ENCODE results near the gene DDI2.

DNA sequence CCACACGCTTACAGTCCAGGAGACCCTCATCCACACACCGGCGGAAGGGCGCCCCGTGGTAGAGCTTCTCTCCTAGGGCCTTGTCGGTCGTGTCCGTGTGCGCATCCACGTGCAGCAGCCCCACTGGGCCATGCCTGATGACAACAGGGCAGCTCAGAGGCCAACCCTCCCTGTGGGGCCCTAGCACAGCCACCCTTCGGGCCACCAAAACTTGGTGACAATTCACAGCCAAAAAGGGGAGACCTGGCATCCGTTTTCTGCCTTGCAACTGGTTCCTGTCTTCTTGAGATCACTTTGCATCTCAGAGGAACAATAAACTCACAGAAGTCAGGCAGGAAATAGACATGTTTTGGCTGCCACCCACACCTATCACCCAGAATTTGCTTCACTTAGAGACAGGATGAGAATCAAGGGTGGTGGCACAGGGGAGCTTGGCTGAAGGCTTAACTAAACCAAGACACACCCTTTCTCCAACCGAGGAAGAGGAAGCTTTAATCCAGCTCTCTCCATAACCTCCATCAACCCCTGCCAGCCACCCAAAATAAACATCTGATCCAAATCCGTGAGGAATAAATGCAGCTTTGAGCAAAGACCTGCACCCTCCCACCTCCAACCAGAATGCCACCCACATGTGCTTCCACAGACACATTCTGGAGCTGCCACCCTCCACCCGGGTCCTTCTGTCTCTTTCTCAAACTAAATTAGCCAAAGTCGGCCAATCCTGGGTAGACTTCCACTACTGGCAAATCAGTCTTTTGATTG lies 38.2 kb upstream of the DDI2 start:
- TF ChIP-seq, protein P1, sequence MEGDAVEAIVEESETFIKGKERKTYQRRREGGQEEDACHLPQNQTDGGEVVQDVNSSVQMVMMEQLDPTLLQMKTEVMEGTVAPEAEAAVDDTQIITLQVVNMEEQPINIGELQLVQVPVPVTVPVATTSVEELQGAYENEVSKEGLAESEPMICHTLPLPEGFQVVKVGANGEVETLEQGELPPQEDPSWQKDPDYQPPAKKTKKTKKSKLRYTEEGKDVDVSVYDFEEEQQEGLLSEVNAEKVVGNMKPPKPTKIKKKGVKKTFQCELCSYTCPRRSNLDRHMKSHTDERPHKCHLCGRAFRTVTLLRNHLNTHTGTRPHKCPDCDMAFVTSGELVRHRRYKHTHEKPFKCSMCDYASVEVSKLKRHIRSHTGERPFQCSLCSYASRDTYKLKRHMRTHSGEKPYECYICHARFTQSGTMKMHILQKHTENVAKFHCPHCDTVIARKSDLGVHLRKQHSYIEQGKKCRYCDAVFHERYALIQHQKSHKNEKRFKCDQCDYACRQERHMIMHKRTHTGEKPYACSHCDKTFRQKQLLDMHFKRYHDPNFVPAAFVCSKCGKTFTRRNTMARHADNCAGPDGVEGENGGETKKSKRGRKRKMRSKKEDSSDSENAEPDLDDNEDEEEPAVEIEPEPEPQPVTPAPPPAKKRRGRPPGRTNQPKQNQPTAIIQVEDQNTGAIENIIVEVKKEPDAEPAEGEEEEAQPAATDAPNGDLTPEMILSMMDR (IDR thresholded peaks at IDR 0.05): no peak
- no peak for TF ChIP-seq POLR2A (IDR thresholded peaks at IDR 0.05)
